H1 (cell line): ENCODE measurements around the gene NEURL1B. TPM values are rescaled to one million over a fixed set of nuclear protein-coding genes. Genes with fewer than 3 reads are reported as not detected.

ENCODE experiments used
- CREB1 ChIP-seq: IDR thresholded peaks from 2 replicates; pipeline ENCODE4 v1.6.1; 2012; ENCODE audit warnings: inconsistent platforms
- CTCF ChIP-seq, 3 experiments: IDR thresholded peaks; 1 replicate in 2 of 3; 2 replicates in 1 of 3; pipeline versions ENCODE4 v1.5.1 to v1.6.1; 2011; ENCODE audit warnings: low read length in 3 of 3, mild to moderate bottlenecking in 3 of 3, inconsistent platforms in 2 of 3, low read depth in 1 of 3, moderate library complexity in 1 of 3; ENCODE audit not compliant: insufficient read depth in 1 of 3; ENCODE audit errors: control extremely low read depth in 1 of 3
- KDM4A ChIP-seq: IDR thresholded peaks from one replicate; pipeline ENCODE4 v1.7.1; 2012; ENCODE audit warnings: low read depth, mild to moderate bottlenecking, moderate library complexity, low read length, inconsistent platforms; ENCODE audit not compliant: severe bottlenecking
- polyA plus RNA-seq, 7 experiments: library from polyadenylated mRNA; depleted of rRNA in 3 of 7; stranded (reverse) in 5 of 7; unstranded in 2 of 7; fragments of >200 nt in 5 of 7; fragments of 200-250 nt in 2 of 7; gene quantifications; 1 replicate in 5 of 7; 2 replicates in 1 of 7; 4 replicates in 1 of 7; pipeline versions ENCODE4 v1.2.1 to v1.2.3, GENCODE V29; 2011 to 2013; ENCODE audit warnings: missing spikeins in 2 of 7, mixed read lengths in 2 of 7
- total RNA-seq: library from RNA; stranded (reverse); fragmentation: NEBNext Ultra II Directional; extraction: Animal tissue kit (Norgen Biotek cat#: 25700); gene quantifications from 2 replicates; pipeline ENCODE4 v1.2.1, GENCODE V29; 2021

Gene NEURL1B
- total and polyA plus RNA-seq, 2 of the 8 experiments (the other 6 are each of a cell fraction or from before 2014, with no cell fraction given): 3.3 to 6.1 TPM

DNA sequence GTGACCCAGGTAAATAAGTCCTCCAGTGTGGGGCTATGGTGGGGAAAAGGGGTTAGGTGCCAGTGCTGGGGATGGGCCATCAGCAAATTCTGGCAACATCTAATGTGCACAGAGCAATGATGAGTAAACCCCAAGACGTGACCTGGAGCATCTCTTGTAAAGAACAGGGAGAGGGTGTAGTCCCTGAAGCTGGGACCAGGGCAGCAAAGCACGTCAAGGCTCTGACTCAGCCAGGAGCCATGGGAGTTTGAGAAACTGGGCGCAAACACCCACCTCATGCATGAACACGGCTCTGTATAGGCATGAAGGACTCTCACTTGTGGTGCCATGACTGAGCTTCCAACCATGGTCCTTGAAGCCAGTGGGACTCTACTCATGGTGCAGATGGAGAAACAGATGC lies 78.1 kb downstream of the NEURL1B start (continued):
- no peak for TF ChIP-seq KDM4A
- no peak for TF ChIP-seq CREB1
- no peak for TF ChIP-seq CTCF (IDR thresholded peaks at IDR 0.05; ENCODE audit: control extremely low read depth in 1 of 3, insufficient read depth in 1 of 3, low read depth in 1 of 3, low read length in 3 of 3)
